ENCODE measurements around the gene MPI. TPM values are rescaled to one million over a fixed set of nuclear protein-coding genes. Genes with fewer than 3 reads are reported as not detected.
"Not testable (repeated sequence)": the region's sequence is repeated elsewhere in the genome, so short reads cannot be mapped to it uniquely, and the experiment has no call there.

MPI gene
- total RNA-seq, 1 experiment from 2014 or later, result 57.5 TPM

DNA sequence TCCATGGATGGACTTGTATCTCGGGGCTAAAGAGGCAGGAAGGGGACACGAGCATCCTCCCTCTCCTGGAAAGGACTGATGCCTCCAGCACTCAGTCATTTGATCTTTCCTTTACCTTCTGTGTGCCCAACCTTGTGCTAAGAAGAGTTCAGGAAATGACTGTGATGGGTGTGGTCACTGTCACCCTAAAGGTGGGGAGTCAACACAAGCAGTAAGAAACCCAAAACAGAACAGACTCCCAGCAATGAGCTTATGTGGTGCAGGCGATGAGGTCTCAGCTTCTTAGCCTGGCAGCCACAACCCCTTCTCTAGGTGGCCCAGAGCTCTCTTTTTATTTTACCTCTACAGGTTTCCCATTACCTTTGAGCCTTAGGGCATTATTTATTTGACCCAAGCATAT lies 3.8 kb downstream of the MPI start:
- Histone ChIP-seq H3K27me3 (ENCODE audit: insufficient read depth, low read length) (no peaks in the 10 kb centered on the region), H3T11ph (ENCODE audit: low read length) (no peak overlapping the region), H4K20me1 (ENCODE audit: control insufficient read depth, insufficient read depth, insufficient read length) (no peaks in the 10 kb centered on the region), H3K4me2 (ENCODE audit: insufficient read depth, insufficient read length, low read length) (no peak overlapping the region), H2BK5ac (ENCODE audit: insufficient read length, low read length) (no peak overlapping the region), H2AK5ac (ENCODE audit: insufficient read length, low read length) (no peak overlapping the region), H3K9me3 (ENCODE audit: control insufficient read depth, low read depth, low read length) (no peaks in the 10 kb centered on the region), H3K4ac (ENCODE audit: low read depth, low read length) (no peak overlapping the region), H2AFZ (ENCODE audit: low read length) (no peak overlapping the region), H3K27ac (ENCODE audit: insufficient read length, low read depth, low read length) (no peak overlapping the region), H4K8ac (replicated peaks; ENCODE audit: insufficient read length, low read depth, low read length) (no peak overlapping the region), H3K4me1 (ENCODE audit: insufficient read depth, low read length) (no peaks in the 10 kb centered on the region), H3K79me2 (ENCODE audit: insufficient read depth, low read length) (no peaks in the 10 kb centered on the region), H4K5ac (ENCODE audit: insufficient read length, low read depth, low read length) (no peak overlapping the region), H3K18ac (ENCODE audit: insufficient read length, low read depth, low read length) (no peak overlapping the region), H2BK12ac (ENCODE audit: insufficient read length, low read depth, low read length) (no peak overlapping the region), H2BK120ac (ENCODE audit: low read depth, low read length, poor library complexity, severe bottlenecking) (no peak overlapping the region), H2BK20ac (ENCODE audit: low read depth, low read length, poor library complexity, severe bottlenecking) (no peak overlapping the region), H3K9ac (ENCODE audit: extremely low read depth, insufficient read length, low read length) (no peak overlapping the region), H3K56ac (ENCODE audit: insufficient read length, low read depth, low read length) (no peak overlapping the region), H3K23me2 (ENCODE audit: insufficient read length, low read depth, low read length, poor library complexity, severe bottlenecking) (peaks cover 11% of the 10 kb centered on the region), H3K23ac (ENCODE audit: insufficient read length, low read depth, low read length) (no peak overlapping the region), H3K14ac (ENCODE audit: insufficient read depth, low read length) (no peak overlapping the region), H4K91ac (ENCODE audit: insufficient read length, low read depth, low read length) (no peak overlapping the region), H2BK15ac (ENCODE audit: low read depth, low read length) (no peak overlapping the region), H3K79me1 (ENCODE audit: insufficient read depth, low read depth, low read length, poor library complexity, severe bottlenecking) (no peaks in the 10 kb centered on the region)
- H3K27ac Mint-ChIP-seq, result no peak overlapping the region
- no peaks in the 10 kb centered on the region for H3K27me3 Mint-ChIP-seq (ENCODE audit: low read depth)
- peaks cover 15 to 39% (median 39%) of the 10 kb centered on the region in 3 experiments; a peak in 6 of 7 replicates for H3K36me3 Mint-ChIP-seq (ENCODE audit: insufficient read depth in 1 of 3, low read depth in 3 of 3)
- no CpG with 5 or more reads among the region's 3 CpGs for WGBS (ENCODE audit: extremely low coverage, insufficient read length, low lambda C conversion rate)
- TF ChIP-seq, protein P1, sequence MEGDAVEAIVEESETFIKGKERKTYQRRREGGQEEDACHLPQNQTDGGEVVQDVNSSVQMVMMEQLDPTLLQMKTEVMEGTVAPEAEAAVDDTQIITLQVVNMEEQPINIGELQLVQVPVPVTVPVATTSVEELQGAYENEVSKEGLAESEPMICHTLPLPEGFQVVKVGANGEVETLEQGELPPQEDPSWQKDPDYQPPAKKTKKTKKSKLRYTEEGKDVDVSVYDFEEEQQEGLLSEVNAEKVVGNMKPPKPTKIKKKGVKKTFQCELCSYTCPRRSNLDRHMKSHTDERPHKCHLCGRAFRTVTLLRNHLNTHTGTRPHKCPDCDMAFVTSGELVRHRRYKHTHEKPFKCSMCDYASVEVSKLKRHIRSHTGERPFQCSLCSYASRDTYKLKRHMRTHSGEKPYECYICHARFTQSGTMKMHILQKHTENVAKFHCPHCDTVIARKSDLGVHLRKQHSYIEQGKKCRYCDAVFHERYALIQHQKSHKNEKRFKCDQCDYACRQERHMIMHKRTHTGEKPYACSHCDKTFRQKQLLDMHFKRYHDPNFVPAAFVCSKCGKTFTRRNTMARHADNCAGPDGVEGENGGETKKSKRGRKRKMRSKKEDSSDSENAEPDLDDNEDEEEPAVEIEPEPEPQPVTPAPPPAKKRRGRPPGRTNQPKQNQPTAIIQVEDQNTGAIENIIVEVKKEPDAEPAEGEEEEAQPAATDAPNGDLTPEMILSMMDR (conservative IDR thresholded peaks at IDR 0.05), result no peak
- H3K4me1 Mint-ChIP-seq, result peaks cover 18% of the 10 kb centered on the region in 2 experiments
- H3K4me3 Mint-ChIP-seq, result no peak overlapping the region; a peak in 1 of 5 replicates
- DNase-seq, result no peak
- H3K9me3 Mint-ChIP-seq, result no peaks in the 10 kb centered on the region; a peak in 1 of 5 replicates

DNA sequence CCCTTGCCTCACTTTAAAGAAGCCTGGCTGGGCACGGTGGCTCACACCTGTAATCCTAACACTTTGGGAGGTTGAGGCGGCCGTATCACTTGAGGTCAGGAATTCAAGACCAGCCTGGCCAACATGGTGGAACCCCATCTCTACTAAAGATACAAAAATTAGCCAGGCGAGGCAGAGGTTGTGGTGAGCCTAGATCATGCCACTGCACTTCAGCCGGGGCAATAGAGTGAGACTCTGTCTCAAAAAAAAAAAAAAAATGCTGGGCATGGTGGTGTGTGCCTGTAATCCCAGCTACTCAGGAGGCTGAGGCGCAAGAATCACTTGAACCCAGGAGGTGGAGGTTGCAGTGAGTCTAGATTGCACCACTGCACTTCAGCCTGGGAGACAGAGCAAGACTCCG lies 4.5 kb downstream of the MPI start:
- DNase-seq, H3K9me3 Mint-ChIP-seq: not testable (repeated sequence)

More for the DNA sequence above, 4.5 kb downstream of the MPI start:
- not testable (repeated sequence) for H3K27me3 ChIP-seq (ENCODE audit: insufficient read depth, low read length); H3K4me1 ChIP-seq (ENCODE audit: insufficient read depth, low read length); H3K4ac ChIP-seq (ENCODE audit: low read depth, low read length); H2BK20ac ChIP-seq (ENCODE audit: low read depth, low read length, poor library complexity, severe bottlenecking); H3K9ac ChIP-seq (ENCODE audit: extremely low read depth, insufficient read length, low read length); H2AK5ac ChIP-seq (ENCODE audit: insufficient read length, low read length); H2BK120ac ChIP-seq (ENCODE audit: low read depth, low read length, poor library complexity, severe bottlenecking); H3K27me3 Mint-ChIP-seq (ENCODE audit: low read depth); H3T11ph ChIP-seq (ENCODE audit: low read length); H3K23ac ChIP-seq (ENCODE audit: insufficient read length, low read depth, low read length); H3K27ac Mint-ChIP-seq; H4K91ac ChIP-seq (ENCODE audit: insufficient read length, low read depth, low read length); H4K8ac ChIP-seq (replicated peaks; ENCODE audit: insufficient read length, low read depth, low read length); H3K18ac ChIP-seq (ENCODE audit: insufficient read length, low read depth, low read length); H3K9me3 ChIP-seq (ENCODE audit: control insufficient read depth, low read depth, low read length); H3K4me2 ChIP-seq (ENCODE audit: insufficient read depth, insufficient read length, low read length); H2BK15ac ChIP-seq (ENCODE audit: low read depth, low read length); H3K56ac ChIP-seq (ENCODE audit: insufficient read length, low read depth, low read length); H3K4me3 Mint-ChIP-seq; H2BK12ac ChIP-seq (ENCODE audit: insufficient read length, low read depth, low read length); H4K20me1 ChIP-seq (ENCODE audit: control insufficient read depth, insufficient read depth, insufficient read length); H2BK5ac ChIP-seq (ENCODE audit: insufficient read length, low read length); H3K14ac ChIP-seq (ENCODE audit: insufficient read depth, low read length); H3K79me1 ChIP-seq (ENCODE audit: insufficient read depth, low read depth, low read length, poor library complexity, severe bottlenecking); H3K79me2 ChIP-seq (ENCODE audit: insufficient read depth, low read length); H3K27ac ChIP-seq (ENCODE audit: insufficient read length, low read depth, low read length); H2AFZ ChIP-seq (ENCODE audit: low read length); H4K5ac ChIP-seq (ENCODE audit: insufficient read length, low read depth, low read length)
- peaks cover 10% of the 10 kb centered on the region for H3K23me2 ChIP-seq (ENCODE audit: insufficient read length, low read depth, low read length, poor library complexity, severe bottlenecking)
- no CpG with 5 or more reads among the region's 7 CpGs for WGBS (ENCODE audit: extremely low coverage, insufficient read length, low lambda C conversion rate)
- peaks cover 17 to 45% (median 39%) of the 10 kb centered on the region in 3 experiments; a peak in 6 of 7 replicates for H3K36me3 Mint-ChIP-seq (ENCODE audit: insufficient read depth in 1 of 3, low read depth in 3 of 3)
- H3K4me1 Mint-ChIP-seq, result peaks cover 10% of the 10 kb centered on the region in 2 experiments
